SK-N-SH treated with all-trans-retinoic acid at 6 μM for 48 hours (cell line): ENCODE measurements around the gene CFAP299.

Experiments
- ATAC-seq: fragments of 200-7000 bp; cut with Tn5 transposase; 3 replicates; pipeline ENCODE4 v1.9.1; 2020; ENCODE audit warnings: mild to moderate bottlenecking, moderate library complexity
- ARNTL ChIP-seq: fragments of 450-650 bp; formaldehyde crosslinking; IDR thresholded peaks from 2 replicates; pipeline ENCODE4 v1.5.0; 2020; ENCODE audit warnings: low read depth, mild to moderate bottlenecking, moderate library complexity, borderline replicate concordance
- BACH2 ChIP-seq: fragments of 250-450 bp; sonication (Bioruptor Pico); IDR thresholded peaks from 2 replicates; pipeline ENCODE4 v1.9.0; 2021; ENCODE audit warnings: mild to moderate bottlenecking, borderline replicate concordance
- CREB5 ChIP-seq: fragments of 250-450 bp; sonication (Bioruptor Pico); IDR thresholded peaks from 2 replicates; pipeline ENCODE4 v1.5.1; 2020; ENCODE audit warnings: low read depth, mild to moderate bottlenecking, moderate library complexity
- CSDC2 ChIP-seq: fragments of 250-450 bp; sonication (Bioruptor Pico); IDR thresholded peaks from 2 replicates; pipeline ENCODE4 v1.5.0; 2020; ENCODE audit warnings: mild to moderate bottlenecking, moderate library complexity
- CSRNP3 ChIP-seq: fragments of 250-450 bp; sonication (Bioruptor Pico); IDR thresholded peaks from 2 replicates; pipeline ENCODE4 v1.5.1; 2021; ENCODE audit warnings: mild to moderate bottlenecking, moderate library complexity
- ESRRG ChIP-seq: fragments of 250-450 bp; sonication (Bioruptor Pico); IDR thresholded peaks from 2 replicates; pipeline ENCODE4 v1.6.1; 2021; ENCODE audit warnings: mild to moderate bottlenecking
- GLIS3 ChIP-seq: fragments of 250-450 bp; sonication (Bioruptor Pico); IDR thresholded peaks from 2 replicates; pipeline ENCODE4 v1.5.0; 2020; ENCODE audit warnings: mild to moderate bottlenecking, moderate library complexity
- ISL1 ChIP-seq: fragments of 250-450 bp; sonication (Bioruptor Pico); IDR thresholded peaks from 2 replicates; pipeline ENCODE4 v2.1.2; 2022; ENCODE audit warnings: mild to moderate bottlenecking, moderate library complexity
- OSR1 ChIP-seq: fragments of 250-450 bp; sonication (Bioruptor Pico); IDR thresholded peaks from 2 replicates; pipeline ENCODE4 v1.8.0; 2022; ENCODE audit warnings: moderate library complexity, mild to moderate bottlenecking, inconsistent platforms
- PATZ1 ChIP-seq: fragments of 250-450 bp; sonication (Bioruptor Pico); IDR thresholded peaks from 2 replicates; pipeline ENCODE4 v1.8.0; 2020; ENCODE audit warnings: mild to moderate bottlenecking, moderate library complexity, borderline replicate concordance
- POU6F1 ChIP-seq: fragments of 250-450 bp; sonication (Bioruptor Pico); IDR thresholded peaks from 2 replicates; pipeline ENCODE4 v1.8.0; 2021; ENCODE audit warnings: low read depth, mild to moderate bottlenecking, moderate library complexity, borderline replicate concordance
- PPARA ChIP-seq: fragments of 250-450 bp; sonication (Bioruptor Pico); IDR thresholded peaks from 2 replicates; pipeline ENCODE4 v1.5.0; 2020; ENCODE audit warnings: mild to moderate bottlenecking, borderline replicate concordance
- RARB ChIP-seq: fragments of 250-450 bp; sonication (Bioruptor Pico); IDR thresholded peaks from 2 replicates; pipeline ENCODE4 v1.8.0; 2021; ENCODE audit warnings: mild to moderate bottlenecking, moderate library complexity
- SNAI2 ChIP-seq: fragments of 250-450 bp; sonication (Bioruptor Pico); IDR thresholded peaks from 2 replicates; pipeline ENCODE4 v1.5.0; 2020; ENCODE audit warnings: mild to moderate bottlenecking, moderate library complexity
- TCF4 ChIP-seq: fragments of 250-450 bp; sonication (Bioruptor Pico); IDR thresholded peaks from 2 replicates; pipeline ENCODE4 v1.8.0; 2021; ENCODE audit warnings: mild to moderate bottlenecking, moderate library complexity, borderline replicate concordance
- TSHZ2 ChIP-seq: fragments of 250-450 bp; sonication (Bioruptor Pico); IDR thresholded peaks from 2 replicates; pipeline ENCODE4 v1.5.0; 2020; ENCODE audit warnings: mild to moderate bottlenecking, moderate library complexity
- ZC3H10 ChIP-seq: fragments of 250-450 bp; sonication (Bioruptor Pico); IDR thresholded peaks from 2 replicates; pipeline ENCODE4 v1.5.1; 2021; ENCODE audit warnings: mild to moderate bottlenecking, moderate library complexity
- ZFP3 ChIP-seq: fragments of 250-450 bp; sonication (Bioruptor Pico); IDR thresholded peaks from 2 replicates; pipeline ENCODE4 v1.5.0; 2020; ENCODE audit warnings: mild to moderate bottlenecking, moderate library complexity
- ZNF565 ChIP-seq: fragments of 450-650 bp; formaldehyde crosslinking; conservative IDR thresholded peaks from 2 replicates; pipeline ENCODE4 v1.5.0; 2020; ENCODE audit warnings: low read depth, mild to moderate bottlenecking, moderate library complexity
- ZNF8 ChIP-seq: fragments of 450-650 bp; formaldehyde crosslinking; IDR thresholded peaks from 2 replicates; pipeline ENCODE4 v1.5.0; 2020; ENCODE audit warnings: mild to moderate bottlenecking, moderate library complexity

CFAP299 gene

GRCh38 chr4:80925293-80925692 is 589.8 kb downstream of the CFAP299 start:
- no peak for TF ChIP-seq PATZ1 (CRISPR knock-in tag)
- TF ChIP-seq PPARA: no peak
- no peak for TF ChIP-seq BACH2
- TF ChIP-seq ZNF565: no peak
- no peak for TF ChIP-seq OSR1
- TF ChIP-seq CSRNP3 (CRISPR knock-in tag): no peak
- TF ChIP-seq ESRRG: no peak
- no peak for TF ChIP-seq TCF4 (CRISPR knock-in tag)
- no peak for TF ChIP-seq ARNTL (CRISPR knock-in tag)
- no peak for TF ChIP-seq ISL1 (CRISPR knock-in tag)
- no peak for TF ChIP-seq POU6F1 (CRISPR knock-in tag)
- TF ChIP-seq RARB (CRISPR knock-in tag): no peak
- TF ChIP-seq CSDC2 (CRISPR knock-in tag): no peak
- no peak for TF ChIP-seq CREB5 (CRISPR knock-in tag)
- TF ChIP-seq ZFP3 (CRISPR knock-in tag): no peak
- no peak for TF ChIP-seq GLIS3
- no peak for TF ChIP-seq ZNF8 (CRISPR knock-in tag)
- TF ChIP-seq SNAI2 (CRISPR knock-in tag): no peak
- ATAC-seq: no peak

- ATAC-seq: peak; percentile 72
- TF ChIP-seq CSRNP3 (CRISPR knock-in tag) (no peak), ZC3H10 (CRISPR knock-in tag) (no peak), ARNTL (CRISPR knock-in tag) (no peak), BACH2 (no peak), ZNF8 (CRISPR knock-in tag) (no peak), TCF4 (CRISPR knock-in tag) (no peak), CSDC2 (CRISPR knock-in tag) (no peak), POU6F1 (CRISPR knock-in tag) (no peak), OSR1 (no peak)
These were observed 590.9 kb downstream of the CFAP299 start for GRCh38 chr4:80926446-80926845.

GRCh38 chr4:80926891-80927290 is 591.4 kb downstream of the CFAP299 start:
- ATAC-seq: peak; percentile 33; the same call in 2 of the 3 replicates
- TF ChIP-seq SNAI2 (CRISPR knock-in tag) (no peak), ZNF565 (no peak), PATZ1 (CRISPR knock-in tag) (no peak), BACH2 (no peak), TCF4 (CRISPR knock-in tag) (no peak), ZFP3 (CRISPR knock-in tag) (no peak), CSRNP3 (CRISPR knock-in tag) (no peak), PPARA (no peak), RARB (CRISPR knock-in tag) (no peak), ARNTL (CRISPR knock-in tag) (no peak), OSR1 (no peak), TSHZ2 (CRISPR knock-in tag) (no peak)
